AG04450 (cell line): ENCODE results near the gene CD200. TPM values are rescaled to one million over a fixed set of nuclear protein-coding genes. Genes with fewer than 3 reads are reported as not detected.
A peak's percentile ranks its signal among the peaks of the same experiment; 100 is the strongest.

Experiments
- CTCF ChIA-PET: fragments of 300-600, 350-600 bp; formaldehyde crosslinking; extraction: SDS; loops from one replicate; lab custom pipeline; 2022; ENCODE audit warnings: antibody characterized with exemption, inconsistent platforms; lab: Charles Lee
- POLR2A ChIA-PET: fragments of 350-600 bp; formaldehyde crosslinking; extraction: SDS; loops from one replicate; lab custom pipeline; 2021; ENCODE audit warnings: antibody characterized with exemption, inconsistent platforms; lab: Yijun Ruan, JAX
- DNase-seq: peaks from one replicate; pipeline ENCODE4 v3.0.0-alpha.2; 2011; ENCODE audit warnings: low read depth, low spot score
- H3K27ac ChIP-seq: one replicate; pipeline ENCODE4 v1.5.1; 2012; ENCODE audit warnings: low read depth, low read length, control low read depth
- H3K27me3 ChIP-seq: one replicate; pipeline ENCODE4 v1.6.0; 2012; ENCODE audit warnings: low read length; ENCODE audit not compliant: control insufficient read depth, insufficient read depth
- H3K4me3 ChIP-seq: 2 replicates; pipeline ENCODE4 v1.5.1; 2011; ENCODE audit warnings: mild to moderate bottlenecking, low read depth, low read length, control low read depth
- H3K9me3 ChIP-seq: 2 replicates; pipeline ENCODE4 v1.5.1; 2012; ENCODE audit warnings: low read length; ENCODE audit not compliant: control insufficient read depth, insufficient read depth
- polyA plus RNA-seq: library from polyadenylated mRNA; depleted of rRNA; stranded (reverse); fragments of >200 nt; gene quantifications from 2 replicates; pipeline ENCODE4 v1.2.3, GENCODE V29; 2011
- TF ChIP-seq, protein P1 (sequence below): IDR thresholded peaks from 2 replicates; pipeline ENCODE4 v1.5.1; 2011; ENCODE audit warnings: low read depth, low read length, control low read depth, inconsistent platforms

CD200 gene
- polyA plus RNA-seq, 1 experiment, result 3.4 TPM

- TF ChIP-seq, protein P1, sequence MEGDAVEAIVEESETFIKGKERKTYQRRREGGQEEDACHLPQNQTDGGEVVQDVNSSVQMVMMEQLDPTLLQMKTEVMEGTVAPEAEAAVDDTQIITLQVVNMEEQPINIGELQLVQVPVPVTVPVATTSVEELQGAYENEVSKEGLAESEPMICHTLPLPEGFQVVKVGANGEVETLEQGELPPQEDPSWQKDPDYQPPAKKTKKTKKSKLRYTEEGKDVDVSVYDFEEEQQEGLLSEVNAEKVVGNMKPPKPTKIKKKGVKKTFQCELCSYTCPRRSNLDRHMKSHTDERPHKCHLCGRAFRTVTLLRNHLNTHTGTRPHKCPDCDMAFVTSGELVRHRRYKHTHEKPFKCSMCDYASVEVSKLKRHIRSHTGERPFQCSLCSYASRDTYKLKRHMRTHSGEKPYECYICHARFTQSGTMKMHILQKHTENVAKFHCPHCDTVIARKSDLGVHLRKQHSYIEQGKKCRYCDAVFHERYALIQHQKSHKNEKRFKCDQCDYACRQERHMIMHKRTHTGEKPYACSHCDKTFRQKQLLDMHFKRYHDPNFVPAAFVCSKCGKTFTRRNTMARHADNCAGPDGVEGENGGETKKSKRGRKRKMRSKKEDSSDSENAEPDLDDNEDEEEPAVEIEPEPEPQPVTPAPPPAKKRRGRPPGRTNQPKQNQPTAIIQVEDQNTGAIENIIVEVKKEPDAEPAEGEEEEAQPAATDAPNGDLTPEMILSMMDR, result peak; percentile 82
- CTCF ChIA-PET, result interaction anchor here (1.0 to 8.6 kb wide), 9 partner anchors 34 to 224 kb away, joined by 3 to 50 read pairs (median 5); partner anchors contain the start of gene SLC9C1
- POLR2A ChIA-PET, result no interaction called here
- no peak overlapping the region for H3K4me3 ChIP-seq
- peaks cover 5% of the 10 kb centered on the region for H3K27me3 ChIP-seq
- no peak overlapping the region for H3K27ac ChIP-seq
- DNase-seq, result peak; percentile 21
- H3K9me3 ChIP-seq, result no peaks in the 10 kb centered on the region
Observed at GRCh38 chr3:112327371-112327951, 5.5 kb upstream of the CD200 start.

DNA sequence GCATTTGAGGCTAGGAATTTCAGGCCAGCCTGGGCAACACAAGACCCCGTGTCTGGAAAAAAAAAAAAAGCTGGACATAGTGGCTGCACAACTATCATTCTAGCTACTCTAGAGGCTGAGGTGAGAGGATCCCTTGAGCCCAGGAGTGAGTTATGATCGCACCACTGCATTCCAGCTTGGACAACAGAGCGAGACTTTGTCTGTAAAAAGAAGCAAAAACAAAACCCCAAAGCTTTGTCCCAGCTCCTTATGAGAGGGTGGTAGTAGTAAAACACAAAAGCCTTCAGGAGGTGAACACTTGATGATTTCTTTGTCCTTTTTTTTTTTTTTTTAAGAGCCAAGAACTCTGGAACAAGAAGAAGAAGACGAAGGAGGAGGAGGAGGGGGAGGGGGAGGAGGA, 1.1 kb upstream of the CD200 start:
- Histone ChIP-seq H3K9me3 (peaks cover 5% of the 10 kb centered on the region; the same call in 1 of the 2 replicates), H3K27ac (no peak overlapping the region), H3K4me3 (no peak overlapping the region), H3K27me3 (peaks cover 15% of the 10 kb centered on the region)
- TF ChIP-seq, protein P1, result no peak
- ChIA-PET CTCF (interaction anchor here (0.6 to 2.4 kb wide), 5 partner anchors 39 to 761 kb away, joined by 3 to 9 read pairs (median 4); partner anchors contain the start of gene SLC9C1), POLR2A (interaction anchor here (0.7 kb wide), 1 partner anchor 59 kb away, joined by 4 read pairs; no protein-coding TSS in a partner anchor)
- DNase-seq, result no peak

- TF ChIP-seq, protein P1, result no peak
- peaks cover 19% of the 10 kb centered on the region for H3K27me3 ChIP-seq
- CTCF ChIA-PET, result interaction anchor here (0.8 to 2.4 kb wide), 7 partner anchors 7 to 701 kb away, joined by 3 to 9 read pairs (median 6); partner anchors contain the start of gene SLC9C1
- DNase-seq, result no peak
- H3K4me3 ChIP-seq, result peak overlapping the region; percentile 65
- H3K9me3 ChIP-seq, result peaks cover 5% of the 10 kb centered on the region; the same call in 1 of the 2 replicates
- H3K27ac ChIP-seq, result peak overlapping the region; percentile 52
- POLR2A ChIA-PET, result interaction anchor here (0.6 to 1.9 kb wide), 3 partner anchors 46 to 61 kb away, joined by 3 to 7 read pairs (median 6); no protein-coding TSS in a partner anchor
Observed at GRCh38 chr3:112333381-112334317, 693 bp downstream of the CD200 start.

DNA sequence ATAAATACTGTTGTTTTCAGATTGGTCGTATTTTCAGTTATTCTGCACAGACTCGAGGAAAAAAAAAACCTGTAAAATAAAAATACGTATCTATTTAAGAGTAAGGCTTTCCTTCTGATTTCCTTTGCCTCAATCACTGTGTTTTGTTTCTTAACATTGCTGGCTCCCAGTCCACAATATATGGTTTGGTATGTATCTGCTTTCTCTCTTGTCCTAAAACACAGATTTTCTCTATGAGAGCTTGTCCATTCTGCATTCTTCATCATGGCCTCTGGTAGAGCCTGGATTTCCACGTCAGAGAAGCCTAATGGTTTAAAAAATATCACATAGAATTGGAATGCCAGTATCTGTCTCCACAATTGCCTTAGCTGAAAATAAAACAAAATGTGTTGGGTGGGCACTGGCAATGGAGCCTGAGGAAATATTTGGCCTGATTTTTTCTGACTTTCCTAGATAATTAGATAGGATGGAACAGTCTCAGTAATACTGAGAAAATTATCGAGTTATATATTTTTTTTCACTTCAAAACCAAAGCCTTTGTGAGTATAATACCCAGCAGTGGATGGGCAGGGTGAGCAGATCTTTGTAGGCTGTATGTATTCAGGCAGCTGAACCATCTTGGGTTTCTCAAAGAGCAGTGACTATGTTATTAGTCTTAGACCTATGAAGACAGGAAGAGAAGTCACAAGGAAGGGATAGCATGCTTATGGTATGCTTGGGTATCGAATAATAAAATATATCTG, 1.9 kb downstream of the CD200 start:
- TF ChIP-seq, protein P1, result no peak
- ChIA-PET CTCF (interaction anchor here (1.0 to 1.8 kb wide), 3 partner anchors 9 to 700 kb away, joined by 3 to 6 read pairs (median 4); partner anchors contain the start of gene SLC9C1), POLR2A (no interaction called here)
- Histone ChIP-seq H3K4me3 (no peak overlapping the region), H3K9me3 (peaks cover 5% of the 10 kb centered on the region; the same call in 1 of the 2 replicates), H3K27me3 (peaks cover 19% of the 10 kb centered on the region), H3K27ac (no peak overlapping the region)
- DNase-seq, result no peak
